Esophagus mucosa (tissue), 1 donor: ENCODE measurements around the gene DSCAM. TPM values are rescaled to one million over a fixed set of nuclear protein-coding genes. Genes with fewer than 3 reads are reported as not detected.
"Not testable (repeated sequence)": the region's sequence is repeated elsewhere in the genome, so short reads cannot be mapped to it uniquely, and the experiment has no call there.

Experiments used
- ATAC-seq: fragments of 200-7000 bp; cut with Tn5 transposase; one replicate; pipeline ENCODE4 v1.9.1; 2020
- total RNA-seq: library from RNA; stranded (reverse); gene quantifications from one replicate; pipeline ENCODE4 v1.2.4, GENCODE V29; 2023
- donor health status: DM: yes; HTN: yes; CAD: no.

Gene DSCAM
- total RNA-seq, 1 donor from 2014 or later: not detected

GRCh38 chr21:40210251-40210650 lies 636.7 kb downstream of the DSCAM start:
- ATAC-seq: no peak

GRCh38 chr21:40208948-40209345 lies 638.0 kb downstream of the DSCAM start:
- no peak for ATAC-seq

DNA sequence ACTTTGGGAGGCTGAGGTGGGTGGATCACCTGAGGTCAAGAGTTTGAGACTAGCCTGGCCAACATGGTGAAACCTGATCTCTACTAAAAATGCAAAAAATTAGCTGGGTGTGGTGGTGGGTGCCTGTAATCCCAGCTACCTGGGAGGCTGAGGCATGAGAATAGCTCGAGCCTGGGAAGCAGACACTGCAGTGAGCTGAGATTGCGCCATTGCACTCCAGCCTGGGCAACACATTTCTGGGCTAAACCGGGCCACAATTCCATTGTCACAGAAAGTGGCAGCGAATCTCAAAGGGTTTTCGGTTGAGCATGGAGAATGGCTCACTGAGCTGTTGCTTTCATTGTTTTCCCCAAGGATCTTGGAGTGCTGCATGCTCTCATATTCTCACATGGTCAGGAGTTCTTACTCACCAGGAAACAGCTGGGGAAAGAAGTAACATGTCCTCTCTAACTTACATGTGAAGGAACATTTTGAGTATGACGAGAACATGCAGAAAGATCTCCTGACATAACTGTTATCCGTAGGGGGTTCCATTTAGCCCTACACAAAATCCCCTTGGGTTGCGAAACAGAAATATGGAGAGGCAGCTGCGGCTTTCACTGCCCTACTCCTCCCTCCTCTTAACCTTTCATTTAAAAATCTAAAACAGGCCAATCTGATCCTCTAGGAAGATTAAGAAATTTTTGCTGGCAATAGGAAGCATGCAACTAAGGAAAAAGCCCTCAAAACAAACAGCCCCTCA lies 638.6 kb downstream of the DSCAM start:
- ATAC-seq: no peak

GRCh38 chr21:40200946-40201345 lies 646.0 kb downstream of the DSCAM start:
- no peak for ATAC-seq

DNA sequence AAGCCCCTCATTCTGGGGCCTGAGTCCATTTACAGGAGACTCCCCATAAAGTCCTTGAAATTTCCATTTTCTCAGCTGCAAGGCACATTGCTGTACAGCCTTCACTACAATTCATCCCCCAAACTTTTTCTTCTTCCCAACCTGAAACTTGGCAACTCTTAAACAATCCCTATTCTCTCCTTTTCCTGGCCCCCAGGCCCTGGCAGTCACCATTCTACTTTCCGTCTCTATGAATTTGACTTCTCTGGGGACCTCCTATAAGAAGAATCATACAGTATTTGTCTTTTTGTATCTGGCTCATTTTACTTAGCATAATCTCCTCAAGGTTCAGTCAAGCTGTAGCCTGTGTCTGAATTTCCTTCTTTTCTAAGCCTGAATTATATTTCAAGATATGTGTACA lies 646.8 kb downstream of the DSCAM start:
- no peak for ATAC-seq

GRCh38 chr21:40194185-40194980 lies 652.6 kb downstream of the DSCAM start:
- no peak for ATAC-seq

DNA sequence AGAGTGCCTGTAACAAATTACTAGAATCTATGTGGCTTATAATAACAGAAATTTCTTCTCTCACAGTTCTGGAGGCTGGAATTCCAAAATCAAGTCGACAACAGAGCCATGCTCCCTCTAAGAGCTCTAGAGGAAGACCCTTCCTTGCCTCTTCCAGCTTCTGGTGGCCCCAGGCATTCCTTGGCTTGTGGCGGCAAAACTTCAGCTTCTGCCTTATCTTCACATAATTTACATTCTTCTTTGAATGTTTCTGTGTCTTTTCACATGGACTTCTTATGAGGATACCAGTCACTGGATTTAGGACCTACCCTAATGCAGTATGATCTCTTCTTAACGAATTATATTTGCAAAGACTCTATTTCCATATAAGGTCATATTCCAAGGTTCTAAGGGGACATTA lies 655.3 kb downstream of the DSCAM start:
- no peak for ATAC-seq

- no peak for ATAC-seq
Measured at GRCh38 chr21:40191196-40191595, 655.8 kb downstream of the DSCAM start.

- ATAC-seq: no peak
Measured at GRCh38 chr21:40187946-40188654, 658.9 kb downstream of the DSCAM start.

DNA sequence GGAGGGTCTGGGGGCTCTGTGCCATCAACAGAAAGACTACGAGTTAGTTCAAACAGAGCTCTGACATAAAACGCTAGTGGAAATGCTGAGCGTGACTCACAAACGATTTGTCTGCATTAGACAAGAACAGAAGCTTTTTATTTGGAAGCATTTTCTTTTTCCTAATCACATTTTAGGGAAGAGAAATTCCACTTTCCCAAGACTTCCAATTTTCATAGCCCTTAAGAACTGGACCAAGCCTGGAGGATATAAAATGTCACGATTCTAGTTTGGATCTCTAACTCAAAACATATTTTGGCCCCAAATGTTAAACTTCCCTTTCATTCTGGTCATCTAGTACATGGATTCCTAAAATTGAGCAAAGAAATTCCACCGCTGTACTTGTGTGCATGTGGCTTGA lies 659.7 kb downstream of the DSCAM start:
- no peak for ATAC-seq

DNA sequence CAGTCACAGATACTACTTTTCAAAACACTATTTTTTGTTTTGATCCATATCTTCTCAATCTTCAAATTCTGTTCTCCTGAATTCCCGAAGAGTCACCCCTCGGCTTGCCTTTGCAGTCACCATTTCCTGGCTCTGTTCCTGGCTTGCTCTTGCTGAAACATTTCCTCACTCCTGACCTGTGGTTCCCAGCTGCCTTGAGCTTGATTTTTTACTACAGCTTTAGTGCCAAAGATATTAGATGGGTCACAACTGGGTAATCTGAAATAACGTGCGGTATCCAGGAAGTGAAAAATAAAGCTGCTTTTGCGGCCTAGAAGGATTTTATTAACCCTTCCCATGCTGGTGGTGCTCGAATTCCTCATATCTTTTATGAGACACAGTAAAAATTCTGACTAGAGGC lies 660.9 kb downstream of the DSCAM start:
- no peak for ATAC-seq

DNA sequence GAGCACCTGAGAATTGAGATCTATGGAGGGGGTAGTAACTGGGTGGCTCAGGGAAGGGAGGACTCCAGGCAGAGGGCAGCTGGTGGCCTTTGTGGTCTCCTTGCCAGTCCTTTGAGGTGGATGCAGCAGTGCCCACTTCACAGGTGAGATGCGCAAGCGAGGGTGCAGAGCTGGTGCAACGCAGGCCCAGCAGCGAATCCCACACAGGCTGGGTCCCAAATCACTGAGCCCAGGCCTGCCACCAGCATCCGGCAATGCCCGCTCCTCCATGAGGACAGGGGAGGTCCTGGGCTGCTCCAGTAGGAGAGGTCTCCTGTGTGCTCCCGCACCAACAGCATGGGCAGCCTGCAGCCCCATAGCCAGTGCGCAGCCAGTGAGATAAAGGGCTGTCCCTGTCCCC lies 661.8 kb downstream of the DSCAM start:
- ATAC-seq: no peak

- ATAC-seq: not testable (repeated sequence)
Measured at GRCh38 chr21:40182491-40182890, 664.5 kb downstream of the DSCAM start.

- ATAC-seq: no peak
Measured at GRCh38 chr21:40179166-40179565, 667.8 kb downstream of the DSCAM start.

DNA sequence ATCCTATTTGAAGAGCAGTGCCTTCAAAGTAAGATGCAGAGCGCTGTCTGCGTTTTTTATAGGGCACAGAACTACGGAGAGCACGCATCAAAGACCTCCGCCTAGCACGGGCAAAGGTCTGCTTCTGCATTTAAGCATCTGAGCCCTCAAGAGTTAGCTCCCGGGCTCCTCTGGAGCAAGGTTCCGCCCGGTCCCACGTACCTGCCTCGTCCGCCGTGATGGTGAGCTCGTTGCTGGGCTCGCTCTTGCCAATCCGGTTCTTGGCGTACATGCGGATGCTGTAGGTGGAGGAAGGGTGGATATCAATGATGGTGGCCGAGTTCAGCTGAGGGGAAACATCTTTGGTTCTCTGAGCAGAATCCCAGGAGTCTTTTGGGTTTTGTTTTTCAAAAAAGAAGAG lies 668.2 kb downstream of the DSCAM start:
- no peak for ATAC-seq

DNA sequence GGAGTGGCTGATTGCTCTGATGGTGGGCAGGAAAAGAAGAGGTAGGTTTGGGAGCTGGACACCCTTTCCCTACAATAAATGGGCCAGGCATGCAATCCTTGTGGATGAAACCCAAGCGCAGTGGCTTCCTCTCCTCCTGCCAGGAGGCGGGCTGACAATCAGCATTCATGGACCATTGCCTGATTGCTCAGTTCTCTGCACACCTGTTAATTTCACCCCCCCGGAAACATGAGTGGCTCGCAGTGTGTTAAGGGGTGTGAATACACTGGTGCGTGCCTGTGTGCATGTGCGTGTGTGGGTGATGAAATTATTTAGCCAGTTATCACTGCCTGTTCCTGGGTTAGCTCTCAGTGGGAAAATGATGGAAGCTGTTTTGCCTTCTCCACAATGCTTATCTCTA lies 669.0 kb downstream of the DSCAM start:
- ATAC-seq: no peak

DNA sequence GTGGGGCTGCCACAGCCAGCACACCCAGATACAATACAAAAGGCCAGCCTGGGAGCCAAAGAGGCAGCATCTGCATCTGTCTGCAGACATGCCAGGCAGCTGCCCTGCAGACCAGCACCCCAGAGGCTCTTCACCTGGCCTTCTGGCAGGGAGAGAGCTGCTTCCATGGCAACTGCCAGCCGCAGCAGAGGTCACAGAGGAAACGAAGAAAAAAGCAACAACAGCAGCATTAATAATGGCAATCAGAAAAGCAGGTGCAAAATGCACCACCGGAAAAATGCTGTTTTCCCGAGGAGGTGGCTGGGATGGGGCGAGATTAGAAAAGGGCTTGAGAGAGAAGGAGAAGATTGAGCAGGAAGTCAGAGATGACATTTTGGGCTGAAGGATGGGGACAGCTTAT lies 670.2 kb downstream of the DSCAM start:
- no peak for ATAC-seq

DNA sequence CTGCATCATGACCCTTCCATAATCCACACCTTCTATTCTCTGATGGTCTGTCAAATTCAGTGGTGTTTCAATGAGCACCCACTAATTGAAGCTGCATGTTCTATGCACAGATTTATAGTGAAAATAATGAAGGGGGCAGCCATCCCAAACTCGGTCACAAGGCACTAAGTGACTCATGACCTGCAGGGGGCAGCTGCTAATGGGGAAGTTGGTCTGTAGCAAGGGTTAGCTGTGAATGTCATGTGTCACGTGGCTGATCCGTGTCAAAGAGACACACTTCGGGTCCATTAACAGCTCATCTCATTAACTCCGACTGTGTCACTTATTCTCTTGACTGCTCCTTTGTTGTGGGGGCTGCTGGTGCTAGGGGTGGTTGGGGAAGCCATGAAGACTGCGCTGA lies 673.1 kb downstream of the DSCAM start:
- no peak for ATAC-seq

- no peak for ATAC-seq
Measured at GRCh38 chr21:40169971-40170370, 677.0 kb downstream of the DSCAM start.

DNA sequence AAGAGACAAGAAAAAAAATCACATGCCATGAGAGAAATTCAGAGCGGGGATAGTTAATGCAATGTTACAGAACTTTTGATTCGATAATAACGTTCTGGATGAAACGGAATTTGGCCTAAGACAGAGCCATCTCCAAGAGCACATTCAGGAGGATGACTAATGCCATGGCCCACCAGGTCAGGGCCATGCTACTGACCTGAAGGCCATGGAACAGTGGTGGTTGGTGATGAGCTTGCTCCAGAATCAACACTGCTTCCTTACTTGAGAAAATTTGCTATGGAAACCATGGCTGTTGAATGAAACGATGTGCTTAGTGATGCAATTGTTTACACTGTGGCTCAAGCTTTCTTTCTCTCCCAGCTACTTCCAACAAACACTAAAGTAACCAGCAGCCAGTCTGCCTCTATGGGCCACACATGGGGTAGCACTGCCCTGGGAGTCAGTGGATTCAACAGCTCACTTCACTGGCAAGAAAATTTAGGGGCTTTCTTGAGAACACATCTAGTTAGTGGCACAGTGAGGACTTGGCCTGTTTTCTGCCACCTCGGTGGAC lies 680.6 kb downstream of the DSCAM start:
- ATAC-seq: no peak

DNA sequence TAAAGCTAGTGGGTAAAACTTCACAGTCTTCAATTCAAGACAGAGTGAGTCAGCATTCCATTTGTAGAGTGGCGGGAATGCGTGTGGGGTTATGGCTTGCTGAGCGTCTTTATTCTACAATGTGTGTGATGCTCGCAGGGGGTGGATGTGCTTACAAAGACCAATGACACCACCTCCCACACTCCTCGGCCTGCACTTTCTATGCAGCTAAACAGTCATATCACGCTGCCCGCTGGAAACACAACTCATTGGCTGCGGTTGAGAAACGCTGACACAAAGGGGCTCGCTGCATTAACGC lies 681.2 kb downstream of the DSCAM start:
- ATAC-seq: no peak

DNA sequence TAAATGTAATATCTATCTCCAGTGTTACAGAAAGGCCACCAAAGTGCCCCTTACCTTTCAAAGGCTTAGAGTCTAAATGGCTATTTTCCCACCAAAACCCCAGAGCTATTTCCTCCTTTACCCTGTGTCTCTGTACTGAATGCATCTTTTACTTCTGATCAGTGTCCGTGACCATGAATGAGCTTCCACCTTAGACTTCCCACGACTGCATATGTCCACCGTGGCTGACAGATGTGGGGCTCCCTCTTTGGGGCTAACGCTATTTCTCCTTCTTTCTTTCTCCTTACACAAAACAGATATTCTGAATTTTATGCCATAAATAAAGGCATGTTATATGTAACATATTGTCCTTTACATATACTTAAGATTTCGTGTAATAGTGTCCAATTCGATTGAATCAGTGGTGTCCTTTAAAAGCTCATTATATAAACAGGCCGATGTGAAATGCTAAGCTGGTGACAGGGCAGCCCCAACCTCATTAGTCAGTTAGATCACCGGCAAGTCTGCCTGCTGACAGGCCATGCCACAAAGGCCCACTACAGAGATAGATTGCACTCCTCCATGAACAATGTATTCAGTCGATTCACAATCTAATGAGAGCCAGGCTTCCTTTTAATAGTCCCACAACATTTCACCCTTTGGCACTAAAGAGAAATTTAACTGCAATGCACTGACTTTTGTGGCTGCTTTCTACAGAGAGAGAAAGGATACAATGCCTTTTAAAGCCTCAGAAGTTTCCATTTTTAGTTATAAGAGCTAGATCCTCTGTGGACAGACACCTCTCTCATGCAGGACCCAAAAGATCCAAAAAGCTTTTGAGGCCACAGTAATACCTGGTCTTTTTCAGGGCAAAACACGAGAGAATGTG lies 681.8 kb downstream of the DSCAM start:
- ATAC-seq: no peak
